Loucy (cell line): Measurements from ENCODE around the gene LONRF3.

Experiments
- H2AFZ ChIP-seq: fragments of 200-600 bp; sonication (generic); 2 replicates; pipeline ENCODE4 v1.6.0; 2016; ENCODE audit warnings: antibody characterized with exemption, mild to moderate bottlenecking, low read length, moderate library complexity
- H3F3A ChIP-seq: fragments of 200-600 bp; 2 replicates; pipeline ENCODE4 v1.6.0; 2016; ENCODE audit warnings: antibody characterized with exemption, low read depth, mild to moderate bottlenecking
- H3K27me3 ChIP-seq: fragments of 200-600 bp; sonication (generic); 2 replicates; pipeline ENCODE4 v1.6.1; 2014; ENCODE audit warnings: low read length, mild to moderate bottlenecking; ENCODE audit not compliant: insufficient read depth, poor library complexity, severe bottlenecking
- H3K36me3 ChIP-seq: fragments of 200-600 bp; sonication (generic); 2 replicates; pipeline ENCODE4 v1.6.1; 2016; ENCODE audit warnings: low read length; ENCODE audit not compliant: insufficient read depth
- H3K4me1 ChIP-seq: fragments of 200-600 bp; sonication (generic); 2 replicates; pipeline ENCODE4 v1.5.1; 2014; ENCODE audit warnings: low read length, mild to moderate bottlenecking; ENCODE audit not compliant: insufficient read depth, poor library complexity, severe bottlenecking
- H3K4me2 ChIP-seq: fragments of 200-600 bp; sonication (generic); 2 replicates; pipeline ENCODE4 v1.6.0; 2014; ENCODE audit warnings: antibody characterized with exemption, low read length, low read depth, mild to moderate bottlenecking; ENCODE audit not compliant: poor library complexity, severe bottlenecking
- H3K4me3 ChIP-seq: fragments of 200-600 bp; sonication (generic); 2 replicates; pipeline ENCODE4 v1.5.1; 2014; ENCODE audit warnings: low read length, mild to moderate bottlenecking, mixed read lengths; ENCODE audit not compliant: poor library complexity, severe bottlenecking
- H3K79me2 ChIP-seq: fragments of 200-600 bp; sonication (generic); 2 replicates; pipeline ENCODE4 v1.6.1; 2014; ENCODE audit warnings: low read length; ENCODE audit not compliant: insufficient read depth
- H3K9ac ChIP-seq: fragments of 200-600 bp; sonication (generic); 2 replicates; pipeline ENCODE4 v1.6.0; 2014; ENCODE audit warnings: mild to moderate bottlenecking, low read depth, low read length, moderate library complexity; ENCODE audit not compliant: poor library complexity, severe bottlenecking
- H3K9me2 ChIP-seq: fragments of 200-600 bp; sonication (generic); replicated peaks from 2 replicates; pipeline ENCODE4 v1.6.1; 2016; ENCODE audit warnings: low read depth, low read length, mixed read lengths
- H3K9me3 ChIP-seq: fragments of 200-600 bp; sonication (generic); 2 replicates; pipeline ENCODE4 v1.6.1; 2014; ENCODE audit warnings: mild to moderate bottlenecking, antibody characterized with exemption, low read length, low read depth; ENCODE audit not compliant: insufficient read depth
- H4K20me1 ChIP-seq: fragments of 200-600 bp; sonication (generic); 2 replicates; pipeline ENCODE4 v1.6.0; 2014; ENCODE audit warnings: antibody characterized with exemption, low read length, mild to moderate bottlenecking; ENCODE audit not compliant: insufficient read depth, poor library complexity, severe bottlenecking
- EZH2phosphoT487 ChIP-seq: fragments of 200-600 bp; IDR thresholded peaks from 2 replicates; pipeline ENCODE4 v1.6.1; 2018; ENCODE audit warnings: antibody characterized with exemption, mild to moderate bottlenecking, moderate library complexity, borderline replicate concordance
- TF ChIP-seq, protein P1 (sequence below): fragments of 200-600 bp; sonication (generic); conservative IDR thresholded peaks from 2 replicates; pipeline ENCODE4 v1.5.1; 2014; ENCODE audit warnings: mild to moderate bottlenecking, antibody characterized with exemption, low read length

LONRF3 gene

GRCh38 chrX:119042996-119043395 is 68.6 kb downstream of the LONRF3 start:
- Histone ChIP-seq H4K20me1 (no peaks in the 10 kb centered on the region), H3K9ac (no peak overlapping the region), H3K36me3 (no peaks in the 10 kb centered on the region), H2AFZ (no peak overlapping the region), H3F3A (no peaks in the 10 kb centered on the region), H3K4me1 (no peaks in the 10 kb centered on the region), H3K4me3 (no peak overlapping the region), H3K9me2 (no peaks in the 10 kb centered on the region), H3K27me3 (no peaks in the 10 kb centered on the region), H3K4me2 (no peak overlapping the region), H3K9me3 (no peaks in the 10 kb centered on the region), H3K79me2 (no peaks in the 10 kb centered on the region)
- TF ChIP-seq, protein P1, sequence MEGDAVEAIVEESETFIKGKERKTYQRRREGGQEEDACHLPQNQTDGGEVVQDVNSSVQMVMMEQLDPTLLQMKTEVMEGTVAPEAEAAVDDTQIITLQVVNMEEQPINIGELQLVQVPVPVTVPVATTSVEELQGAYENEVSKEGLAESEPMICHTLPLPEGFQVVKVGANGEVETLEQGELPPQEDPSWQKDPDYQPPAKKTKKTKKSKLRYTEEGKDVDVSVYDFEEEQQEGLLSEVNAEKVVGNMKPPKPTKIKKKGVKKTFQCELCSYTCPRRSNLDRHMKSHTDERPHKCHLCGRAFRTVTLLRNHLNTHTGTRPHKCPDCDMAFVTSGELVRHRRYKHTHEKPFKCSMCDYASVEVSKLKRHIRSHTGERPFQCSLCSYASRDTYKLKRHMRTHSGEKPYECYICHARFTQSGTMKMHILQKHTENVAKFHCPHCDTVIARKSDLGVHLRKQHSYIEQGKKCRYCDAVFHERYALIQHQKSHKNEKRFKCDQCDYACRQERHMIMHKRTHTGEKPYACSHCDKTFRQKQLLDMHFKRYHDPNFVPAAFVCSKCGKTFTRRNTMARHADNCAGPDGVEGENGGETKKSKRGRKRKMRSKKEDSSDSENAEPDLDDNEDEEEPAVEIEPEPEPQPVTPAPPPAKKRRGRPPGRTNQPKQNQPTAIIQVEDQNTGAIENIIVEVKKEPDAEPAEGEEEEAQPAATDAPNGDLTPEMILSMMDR, result no peak
- no peak for TF ChIP-seq EZH2phosphoT487

DNA sequence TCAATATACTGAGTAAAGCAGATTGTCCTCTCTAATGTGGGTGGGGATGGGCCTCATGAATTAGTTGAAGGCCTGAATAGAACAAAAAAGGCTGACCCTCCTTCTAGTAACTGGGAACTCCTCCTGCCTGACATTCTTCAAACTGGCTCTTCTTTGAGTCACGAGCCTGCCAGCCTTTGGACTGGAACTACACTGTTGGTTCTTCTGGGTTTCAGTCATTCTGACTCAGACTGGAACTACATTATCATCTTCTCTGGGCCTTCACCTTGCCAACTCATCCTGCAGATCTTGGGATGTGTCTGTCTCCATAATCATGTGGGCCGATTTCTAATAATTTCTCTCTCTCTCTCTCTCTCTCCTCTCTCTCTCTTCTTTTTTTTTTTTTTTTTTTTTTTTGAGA is 71.5 kb downstream of the LONRF3 start:
- no peaks in the 10 kb centered on the region for H4K20me1 ChIP-seq
- no peak overlapping the region for H3K9ac ChIP-seq
- H3K27me3 ChIP-seq, result no peaks in the 10 kb centered on the region
- no peak overlapping the region for H3K4me2 ChIP-seq
- TF ChIP-seq, protein P1, result no peak
- TF ChIP-seq EZH2phosphoT487, result no peak
- no peak overlapping the region for H3K4me3 ChIP-seq
- H3K9me2 ChIP-seq, result no peaks in the 10 kb centered on the region
- no peaks in the 10 kb centered on the region for H3K4me1 ChIP-seq
- H2AFZ ChIP-seq, result no peak overlapping the region
- no peaks in the 10 kb centered on the region for H3K9me3 ChIP-seq
- no peaks in the 10 kb centered on the region for H3K36me3 ChIP-seq
- no peaks in the 10 kb centered on the region for H3K79me2 ChIP-seq
- no peaks in the 10 kb centered on the region for H3F3A ChIP-seq

DNA sequence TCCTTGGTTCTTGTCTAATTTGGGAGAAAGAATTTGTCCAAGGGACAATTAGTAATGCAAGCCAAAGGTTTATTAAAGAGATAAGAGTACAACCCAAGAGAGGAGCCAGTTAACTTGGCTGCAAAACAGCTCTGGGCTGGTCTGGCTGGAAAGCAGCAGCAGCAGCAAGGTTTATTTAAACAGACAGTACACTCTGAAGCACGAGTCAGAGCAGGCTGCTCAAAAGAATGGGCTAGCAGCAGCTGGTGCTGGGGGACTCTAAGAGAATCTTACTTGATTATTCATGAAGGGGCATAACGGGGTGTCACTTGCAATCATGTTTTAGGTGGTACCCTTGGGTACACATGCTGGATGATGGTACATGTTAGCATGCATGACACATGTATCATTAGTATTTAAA is 81.3 kb downstream of the LONRF3 start:
- H3K4me3 ChIP-seq, result no peak overlapping the region
- no peaks in the 10 kb centered on the region for H3K9me3 ChIP-seq
- H3K9ac ChIP-seq, result no peak overlapping the region
- H3K36me3 ChIP-seq, result no peaks in the 10 kb centered on the region
- no peaks in the 10 kb centered on the region for H4K20me1 ChIP-seq
- no peak overlapping the region for H2AFZ ChIP-seq
- no peaks in the 10 kb centered on the region for H3K9me2 ChIP-seq
- H3F3A ChIP-seq, result no peaks in the 10 kb centered on the region
- no peaks in the 10 kb centered on the region for H3K27me3 ChIP-seq
- no peak overlapping the region for H3K4me2 ChIP-seq
- H3K79me2 ChIP-seq, result no peaks in the 10 kb centered on the region
- TF ChIP-seq EZH2phosphoT487, result no peak
- TF ChIP-seq, protein P1, result no peak
- H3K4me1 ChIP-seq, result no peaks in the 10 kb centered on the region
